HL-60 (cell line): Measurements from ENCODE around the gene HOXD11.

ENCODE experiments used
- CTCF ChIP-seq: IDR thresholded peaks from one replicate; pipeline ENCODE4 v1.5.1; 2011; ENCODE audit warnings: low read length, control low read depth, inconsistent platforms; ENCODE audit not compliant: insufficient read depth
- POLR2AphosphoS5 ChIP-seq: IDR thresholded peaks from 2 replicates; pipeline ENCODE4 v1.6.1; 2012; ENCODE audit warnings: low read depth
- REST ChIP-seq: IDR thresholded peaks from 2 replicates; pipeline ENCODE4 v1.6.1; 2012; ENCODE audit warnings: low read depth; ENCODE audit not compliant: insufficient replicate concordance
- SPI1 ChIP-seq: IDR thresholded peaks from 2 replicates; pipeline ENCODE4 v1.6.1; 2012; ENCODE audit warnings: low read depth, mild to moderate bottlenecking, borderline replicate concordance

GRCh38 chr2:176074919-176075425 lies 32.1 kb upstream of the HOXD11 start:
- TF ChIP-seq CTCF: no peak
- TF ChIP-seq SPI1: no peak
- no peak for TF ChIP-seq REST
- TF ChIP-seq POLR2AphosphoS5: no peak
